ENCODE measurements around the gene CEP43.

- TF ChIP-seq POLR2A (IDR thresholded peaks at IDR 0.05) = no peak
- TF ChIP-seq, protein P1, sequence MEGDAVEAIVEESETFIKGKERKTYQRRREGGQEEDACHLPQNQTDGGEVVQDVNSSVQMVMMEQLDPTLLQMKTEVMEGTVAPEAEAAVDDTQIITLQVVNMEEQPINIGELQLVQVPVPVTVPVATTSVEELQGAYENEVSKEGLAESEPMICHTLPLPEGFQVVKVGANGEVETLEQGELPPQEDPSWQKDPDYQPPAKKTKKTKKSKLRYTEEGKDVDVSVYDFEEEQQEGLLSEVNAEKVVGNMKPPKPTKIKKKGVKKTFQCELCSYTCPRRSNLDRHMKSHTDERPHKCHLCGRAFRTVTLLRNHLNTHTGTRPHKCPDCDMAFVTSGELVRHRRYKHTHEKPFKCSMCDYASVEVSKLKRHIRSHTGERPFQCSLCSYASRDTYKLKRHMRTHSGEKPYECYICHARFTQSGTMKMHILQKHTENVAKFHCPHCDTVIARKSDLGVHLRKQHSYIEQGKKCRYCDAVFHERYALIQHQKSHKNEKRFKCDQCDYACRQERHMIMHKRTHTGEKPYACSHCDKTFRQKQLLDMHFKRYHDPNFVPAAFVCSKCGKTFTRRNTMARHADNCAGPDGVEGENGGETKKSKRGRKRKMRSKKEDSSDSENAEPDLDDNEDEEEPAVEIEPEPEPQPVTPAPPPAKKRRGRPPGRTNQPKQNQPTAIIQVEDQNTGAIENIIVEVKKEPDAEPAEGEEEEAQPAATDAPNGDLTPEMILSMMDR (IDR thresholded peaks at IDR 0.05) = no peak
- TF ChIP-seq EP300 (IDR thresholded peaks at IDR 0.05; ENCODE audit: low read depth) = no peak
- TF ChIP-seq POLR2AphosphoS5 (IDR thresholded peaks at IDR 0.05) = no peak
Measured at GRCh38 chr6:167000759-167001158, 1.6 kb downstream of the CEP43 start.
